CD14-positive monocyte (primary cell): ENCODE data around the gene COX7A2L. TPM values are rescaled to one million over a fixed set of nuclear protein-coding genes. Genes with fewer than 3 reads are reported as not detected.

Source experiments
- DNase-seq, 3 donors: peaks; one replicate each; pipeline ENCODE4 v3.0.0-alpha.2; 2011 to 2022
- H2AFZ ChIP-seq: 2 replicates; pipeline ENCODE4 v1.6.0; 2012; ENCODE audit warnings: mild to moderate bottlenecking, low read depth, low read length, inconsistent platforms; ENCODE audit not compliant: insufficient read depth, poor library complexity, severe bottlenecking
- H3K27ac ChIP-seq, 2 donors: 1 replicate in 1 of 2; 2 replicates in 1 of 2; pipeline ENCODE4 v1.5.1; 2012 to 2013; ENCODE audit warnings: low read length in 2 of 2, control low read depth in 1 of 2, inconsistent platforms in 1 of 2, low read depth in 1 of 2, mild to moderate bottlenecking in 1 of 2
- H3K27me3 ChIP-seq, 2 donors: one replicate each; pipeline versions ENCODE4 v1.6.0 to v1.6.1; 2011 to 2013; ENCODE audit warnings: low read length in 2 of 2; ENCODE audit not compliant: control insufficient read depth in 2 of 2, insufficient read depth in 2 of 2
- H3K36me3 ChIP-seq, 2 donors: replicated peaks in 1 of 2; 1 replicate in 1 of 2; 2 replicates in 1 of 2; pipeline versions ENCODE4 v1.5.1 to v1.6.1; 2012 to 2013; ENCODE audit warnings: low read length in 2 of 2, control low read depth in 1 of 2, inconsistent platforms in 1 of 2, mild to moderate bottlenecking in 1 of 2; ENCODE audit not compliant: insufficient read depth in 2 of 2, control insufficient read depth in 1 of 2
- H3K4me1 ChIP-seq, 2 donors: 1 replicate in 1 of 2; 2 replicates in 1 of 2; pipeline versions ENCODE4 v1.5.1 to v1.6.1; 2012 to 2013; ENCODE audit warnings: low read length in 2 of 2, control low read depth in 1 of 2, inconsistent platforms in 1 of 2, mild to moderate bottlenecking in 1 of 2, moderate library complexity in 1 of 2; ENCODE audit not compliant: insufficient read depth in 2 of 2, control insufficient read depth in 1 of 2
- H3K4me2 ChIP-seq: replicated peaks from 2 replicates; pipeline ENCODE3; 2012; ENCODE audit warnings: low read length, moderate library complexity, mild to moderate bottlenecking; ENCODE audit not compliant: poor library complexity, severe bottlenecking; ENCODE audit errors: extremely low read depth
- H3K4me3 ChIP-seq, 3 experiments: fragments of 200-600 bp in 1 of 3; sonication (generic) in 1 of 3; replicated peaks in 1 of 3; 1 replicate in 2 of 3; 2 replicates in 1 of 3; pipeline ENCODE4 v1.5.1; 2011 to 2013; ENCODE audit warnings: low read length in 3 of 3, mild to moderate bottlenecking in 3 of 3, control low read depth in 2 of 3, low read depth in 2 of 3, inconsistent platforms in 1 of 3, moderate library complexity in 1 of 3
- H3K79me2 ChIP-seq: 2 replicates; pipeline ENCODE4 v1.6.0; 2012; ENCODE audit warnings: mild to moderate bottlenecking, control low read depth, inconsistent platforms, low read length, moderate library complexity; ENCODE audit not compliant: insufficient read depth
- H3K9ac ChIP-seq: 2 replicates; pipeline ENCODE4 v1.6.0; 2017; ENCODE audit warnings: low read length, mild to moderate bottlenecking; ENCODE audit not compliant: insufficient read depth, poor library complexity, severe bottlenecking
- H3K9me3 ChIP-seq, 2 donors: replicated peaks in 1 of 2; 1 replicate in 1 of 2; 2 replicates in 1 of 2; pipeline versions ENCODE4 v1.5.1 to v1.6.1; 2012 to 2013; ENCODE audit warnings: low read length in 2 of 2, control low read depth in 1 of 2; ENCODE audit not compliant: control insufficient read depth in 1 of 2, insufficient read depth in 1 of 2
- H4K20me1 ChIP-seq: 2 replicates; pipeline ENCODE4 v1.6.0; 2012; ENCODE audit warnings: mild to moderate bottlenecking, low read length, control low read depth, moderate library complexity; ENCODE audit not compliant: insufficient read depth
- H3K27ac Mint-ChIP-seq, 7 donors: one replicate each; pipeline ENCODE4 v1.8.0; 2020; ENCODE audit warnings: mild to moderate bottlenecking in 7 of 7, mixed read lengths in 7 of 7, moderate library complexity in 6 of 7, inconsistent platforms in 2 of 7
- H3K27me3 Mint-ChIP-seq, 3 donors: one replicate each; pipeline ENCODE4 v1.8.0; 2021 to 2022; ENCODE audit warnings: low read depth in 3 of 3, mild to moderate bottlenecking in 3 of 3, mixed read lengths in 3 of 3, moderate library complexity in 3 of 3, inconsistent platforms in 1 of 3
- H3K36me3 Mint-ChIP-seq, 2 donors: one replicate each; pipeline ENCODE4 v1.8.0; 2020; ENCODE audit warnings: mixed read lengths in 2 of 2, inconsistent platforms in 1 of 2, mild to moderate bottlenecking in 1 of 2
- H3K4me1 Mint-ChIP-seq: one replicate; pipeline ENCODE4 v1.8.0; 2020; ENCODE audit warnings: mild to moderate bottlenecking, mixed read lengths
- H3K4me3 Mint-ChIP-seq, 2 donors: one replicate each; pipeline ENCODE4 v1.8.0; 2020; ENCODE audit warnings: mild to moderate bottlenecking in 2 of 2, mixed read lengths in 2 of 2, moderate library complexity in 1 of 2
- H3K9me3 Mint-ChIP-seq, 7 donors: one replicate each; pipeline ENCODE4 v1.8.0; 2020 to 2022; ENCODE audit warnings: mixed read lengths in 7 of 7, mild to moderate bottlenecking in 6 of 7, moderate library complexity in 6 of 7, inconsistent platforms in 2 of 7
- WGBS: methylation state at CpG from one replicate; pipeline ENCODE4 v1.1.5; 2013; ENCODE audit warnings: missing lambda C conversion rate; ENCODE audit not compliant: insufficient coverage; 5-methylcytosine and 5-hydroxymethylcytosine counted together
- intact Hi-C, 2 donors: fragments of 100-400 bp; cut with micrococcal nuclease; formaldehyde crosslinking; loops; one replicate each; pipeline versions ENCODE4 v1.15.0 to v1.15.1; 2023
- polyA plus RNA-seq, 3 donors: library from polyadenylated mRNA; depleted of rRNA in 1 of 3; unstranded in 2 of 3; stranded (reverse) in 1 of 3; fragments of 300-500 nt in 2 of 3; fragments of >200 nt in 1 of 3; fragmentation: Illumina TruSeq in 2 of 3; gene quantifications; 1 replicate in 2 of 3; 2 replicates in 1 of 3; pipeline ENCODE4 v1.2.3, GENCODE V29; 2012 to 2021
- TF ChIP-seq, protein P1 (sequence below): fragments of 200-600 bp; IDR thresholded peaks from one replicate; pipeline ENCODE4 v1.8.0; 2022; ENCODE audit warnings: antibody characterized with exemption, mild to moderate bottlenecking

The COX7A2L gene
- polyA plus RNA-seq, 3 donors: 63.6 to 153 (median 144) TPM

DNA sequence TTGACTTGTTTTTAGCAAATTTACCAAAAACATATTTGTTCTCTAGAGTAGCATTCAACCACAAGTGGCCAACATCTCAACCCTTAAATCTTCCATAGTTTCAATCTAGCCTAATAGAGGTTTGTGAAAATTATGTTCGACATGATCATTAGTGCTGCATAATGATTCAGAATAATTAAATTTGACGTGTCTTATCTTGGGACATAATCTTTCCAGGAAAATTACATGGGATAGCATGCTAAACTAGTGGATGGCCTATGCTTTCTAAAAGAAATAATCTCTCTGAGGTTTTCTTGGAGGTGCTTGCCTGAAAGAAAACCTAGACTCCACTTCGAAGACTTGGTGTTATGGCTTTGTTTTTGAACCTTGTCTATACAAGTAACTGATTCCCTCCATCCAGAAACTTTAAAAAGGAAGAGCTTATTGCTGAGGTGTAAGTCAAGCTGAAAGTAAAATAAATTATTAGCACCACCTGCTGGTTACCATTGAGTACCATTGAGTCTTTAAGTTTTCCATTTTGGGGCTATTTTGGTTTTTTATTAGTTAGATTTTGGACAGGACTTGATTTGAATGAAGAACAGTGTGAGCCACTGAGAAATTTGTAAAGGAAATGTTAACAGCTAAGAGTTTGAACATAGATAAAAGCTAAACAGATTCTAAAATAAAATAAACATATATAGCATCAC lies 32.7 kb downstream of the COX7A2L start:
- H3K4me1 Mint-ChIP-seq: no peaks in the 10 kb centered on the region
- Histone ChIP-seq H2AFZ (no peak overlapping the region), H3K27ac (no peak overlapping the region), H3K4me3 (no peak overlapping the region), H4K20me1 (no peaks in the 10 kb centered on the region), H3K79me2 (no peaks in the 10 kb centered on the region), H3K9me3 (no peaks in the 10 kb centered on the region), H3K36me3 (peaks cover 71 to 91% of the 10 kb centered on the region in 2 donors), H3K4me1 (no peaks in the 10 kb centered on the region), H3K4me2 (no peak overlapping the region), H3K9ac (no peak overlapping the region), H3K27me3 (no peaks in the 10 kb centered on the region)
- H3K27ac Mint-ChIP-seq: no peak overlapping the region
- TF ChIP-seq, protein P1, sequence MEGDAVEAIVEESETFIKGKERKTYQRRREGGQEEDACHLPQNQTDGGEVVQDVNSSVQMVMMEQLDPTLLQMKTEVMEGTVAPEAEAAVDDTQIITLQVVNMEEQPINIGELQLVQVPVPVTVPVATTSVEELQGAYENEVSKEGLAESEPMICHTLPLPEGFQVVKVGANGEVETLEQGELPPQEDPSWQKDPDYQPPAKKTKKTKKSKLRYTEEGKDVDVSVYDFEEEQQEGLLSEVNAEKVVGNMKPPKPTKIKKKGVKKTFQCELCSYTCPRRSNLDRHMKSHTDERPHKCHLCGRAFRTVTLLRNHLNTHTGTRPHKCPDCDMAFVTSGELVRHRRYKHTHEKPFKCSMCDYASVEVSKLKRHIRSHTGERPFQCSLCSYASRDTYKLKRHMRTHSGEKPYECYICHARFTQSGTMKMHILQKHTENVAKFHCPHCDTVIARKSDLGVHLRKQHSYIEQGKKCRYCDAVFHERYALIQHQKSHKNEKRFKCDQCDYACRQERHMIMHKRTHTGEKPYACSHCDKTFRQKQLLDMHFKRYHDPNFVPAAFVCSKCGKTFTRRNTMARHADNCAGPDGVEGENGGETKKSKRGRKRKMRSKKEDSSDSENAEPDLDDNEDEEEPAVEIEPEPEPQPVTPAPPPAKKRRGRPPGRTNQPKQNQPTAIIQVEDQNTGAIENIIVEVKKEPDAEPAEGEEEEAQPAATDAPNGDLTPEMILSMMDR: peak; percentile 43
- H3K36me3 Mint-ChIP-seq: peaks cover 63 to 76% of the 10 kb centered on the region in 2 donors
- intact Hi-C loops: no loop called here
- no peaks in the 10 kb centered on the region for H3K27me3 Mint-ChIP-seq
- no peak overlapping the region for H3K4me3 Mint-ChIP-seq
- no peaks in the 10 kb centered on the region for H3K9me3 Mint-ChIP-seq
- no peak for DNase-seq
- WGBS: no CpG with 5 or more reads among the region's 3 CpGs

- no peak overlapping the region for H3K4me3 Mint-ChIP-seq
- WGBS: no CpG with 5 or more reads among the region's 4 CpGs
- no peak overlapping the region for H2AFZ ChIP-seq
- H3K27ac Mint-ChIP-seq: no peak overlapping the region
- no peak overlapping the region for H3K27ac ChIP-seq
- no peak for DNase-seq
- H3K4me2 ChIP-seq: no peak overlapping the region
- H3K4me1 Mint-ChIP-seq: no peaks in the 10 kb centered on the region
- H3K9me3 Mint-ChIP-seq: no peaks in the 10 kb centered on the region
- H3K36me3 Mint-ChIP-seq: peaks cover 59 to 73% of the 10 kb centered on the region in 2 donors
- H3K4me3 ChIP-seq: no peak overlapping the region
- no peaks in the 10 kb centered on the region for H3K79me2 ChIP-seq
- no peaks in the 10 kb centered on the region for H3K27me3 ChIP-seq
- H3K9ac ChIP-seq: no peak overlapping the region
- no peaks in the 10 kb centered on the region for H4K20me1 ChIP-seq
- TF ChIP-seq, protein P1: no peak
- peaks cover 64 to 85% of the 10 kb centered on the region in 2 donors for H3K36me3 ChIP-seq
- no peaks in the 10 kb centered on the region for H3K9me3 ChIP-seq
- no peaks in the 10 kb centered on the region for H3K27me3 Mint-ChIP-seq
- no peaks in the 10 kb centered on the region for H3K4me1 ChIP-seq
- intact Hi-C loops: no loop called here
These were observed 33.9 kb downstream of the COX7A2L start for GRCh38 chr2:42327125-42327524.
